A549 (cell line): ENCODE data around the gene BCORL1.

ENCODE experiments used
- CTCF ChIP-seq: fragments of >200 bp; sonication (Bioruptor Twin); formaldehyde crosslinking; IDR thresholded peaks from 3 replicates; pipeline ENCODE4 v1.5.1; 2016
- EP300 ChIP-seq, 2 experiments: fragments of >200 bp; sonication (Bioruptor Twin); formaldehyde crosslinking; IDR thresholded peaks; 2 replicates in 1 of 2; 3 replicates in 1 of 2; pipeline ENCODE4 v1.6.1; 2016 to 2017
- MAX ChIP-seq: IDR thresholded peaks from 2 replicates; pipeline ENCODE4 v1.6.1; 2012
- MAZ ChIP-seq: fragments of 150-350 bp; IDR thresholded peaks from 2 replicates; pipeline ENCODE4 v1.6.1; 2014; ENCODE audit warnings: antibody characterized with exemption, low read depth, low read length, borderline replicate concordance
- NPAS2 ChIP-seq: fragments of 250-450 bp; sonication (Bioruptor Pico); IDR thresholded peaks from 2 replicates; pipeline ENCODE4 v1.8.0; 2022; ENCODE audit warnings: mild to moderate bottlenecking, moderate library complexity, borderline replicate concordance
- NR3C1 ChIP-seq: fragments of >200 bp; sonication (Bioruptor Twin); formaldehyde crosslinking; IDR thresholded peaks from 3 replicates; pipeline ENCODE4 v1.6.1; 2017
- PHF8 ChIP-seq: fragments of 200-600 bp; sonication (generic); IDR thresholded peaks from 2 replicates; pipeline ENCODE4 v1.6.1; 2016; ENCODE audit warnings: low read depth, mild to moderate bottlenecking, antibody characterized with exemption, moderate library complexity, borderline replicate concordance
- POLR2A ChIP-seq: IDR thresholded peaks from 2 replicates; pipeline ENCODE4 v1.6.1; 2012; ENCODE audit warnings: mild to moderate bottlenecking, low read length
- RAD21 ChIP-seq, 2 experiments: fragments of >200 bp in 1 of 2; sonication (Bioruptor Twin) in 1 of 2; formaldehyde crosslinking in 1 of 2; IDR thresholded peaks in 1 of 2; conservative IDR thresholded peaks in 1 of 2; 2 replicates in 1 of 2; 3 replicates in 1 of 2; pipeline ENCODE4 v1.6.1; 2012 to 2018; ENCODE audit warnings: inconsistent platforms in 1 of 2
- REST ChIP-seq: fragments of 200-600 bp; sonication (generic); IDR thresholded peaks from 2 replicates; pipeline ENCODE4 v1.6.1; 2016; ENCODE audit warnings: antibody characterized with exemption, mild to moderate bottlenecking, moderate library complexity
- SREBF2 ChIP-seq: fragments of 450-650 bp; IDR thresholded peaks from 2 replicates; pipeline ENCODE4 v1.6.1; 2014; ENCODE audit warnings: mild to moderate bottlenecking, moderate library complexity

- TF ChIP-seq RAD21 (conservative IDR thresholded peaks at IDR 0.05 in 1 of 2, IDR thresholded peaks at IDR 0.05 in 1 of 2) (no peak), CTCF (no peak), MAZ (no peak), REST (no peak), POLR2A (no peak), MAX (no peak), EP300 (IDR thresholded peaks at IDR 0.05) (no peak), PHF8 (no peak), NR3C1 (no peak), SREBF2 (no peak), NPAS2 (CRISPR knock-in tag) (no peak)
These were observed 115.7 kb downstream of the BCORL1 start for GRCh38 chrX:130098210-130098552.
